Measurements from ENCODE around the gene HECW1. TPM values are rescaled to one million over a fixed set of nuclear protein-coding genes. Genes with fewer than 3 reads are reported as not detected.

The HECW1 gene
- total RNA-seq = not detected in 2 replicates

DNA sequence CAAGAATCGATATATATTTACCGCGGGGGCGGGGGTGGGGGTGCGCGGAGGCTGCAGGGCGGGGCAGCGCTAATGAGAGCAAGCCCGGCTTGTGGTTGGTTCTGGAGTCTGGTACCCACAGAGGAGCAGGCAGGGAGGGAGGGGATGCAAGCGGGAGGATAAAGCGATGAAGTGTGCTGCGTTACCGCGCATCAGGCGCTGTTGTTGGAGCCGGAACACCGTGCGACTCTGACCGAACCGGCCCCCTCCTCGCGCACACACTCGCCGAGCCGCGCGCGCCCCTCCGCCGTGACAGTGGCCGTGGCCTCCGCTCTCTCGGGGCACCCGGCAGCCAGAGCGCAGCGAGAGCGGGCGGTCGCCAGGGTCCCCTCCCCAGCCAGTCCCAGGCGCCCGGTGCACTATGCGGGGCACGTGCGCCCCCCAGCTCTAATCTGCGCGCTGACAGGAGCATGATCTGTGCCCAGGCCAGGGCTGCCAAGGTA, at the start of gene HECW1:
Gene HECW1, plus strand, starts transcription at position 189 of the 482 bp plus-strand sequence. CDS start 131,259 bp downstream, outside the sequence.

DNA sequence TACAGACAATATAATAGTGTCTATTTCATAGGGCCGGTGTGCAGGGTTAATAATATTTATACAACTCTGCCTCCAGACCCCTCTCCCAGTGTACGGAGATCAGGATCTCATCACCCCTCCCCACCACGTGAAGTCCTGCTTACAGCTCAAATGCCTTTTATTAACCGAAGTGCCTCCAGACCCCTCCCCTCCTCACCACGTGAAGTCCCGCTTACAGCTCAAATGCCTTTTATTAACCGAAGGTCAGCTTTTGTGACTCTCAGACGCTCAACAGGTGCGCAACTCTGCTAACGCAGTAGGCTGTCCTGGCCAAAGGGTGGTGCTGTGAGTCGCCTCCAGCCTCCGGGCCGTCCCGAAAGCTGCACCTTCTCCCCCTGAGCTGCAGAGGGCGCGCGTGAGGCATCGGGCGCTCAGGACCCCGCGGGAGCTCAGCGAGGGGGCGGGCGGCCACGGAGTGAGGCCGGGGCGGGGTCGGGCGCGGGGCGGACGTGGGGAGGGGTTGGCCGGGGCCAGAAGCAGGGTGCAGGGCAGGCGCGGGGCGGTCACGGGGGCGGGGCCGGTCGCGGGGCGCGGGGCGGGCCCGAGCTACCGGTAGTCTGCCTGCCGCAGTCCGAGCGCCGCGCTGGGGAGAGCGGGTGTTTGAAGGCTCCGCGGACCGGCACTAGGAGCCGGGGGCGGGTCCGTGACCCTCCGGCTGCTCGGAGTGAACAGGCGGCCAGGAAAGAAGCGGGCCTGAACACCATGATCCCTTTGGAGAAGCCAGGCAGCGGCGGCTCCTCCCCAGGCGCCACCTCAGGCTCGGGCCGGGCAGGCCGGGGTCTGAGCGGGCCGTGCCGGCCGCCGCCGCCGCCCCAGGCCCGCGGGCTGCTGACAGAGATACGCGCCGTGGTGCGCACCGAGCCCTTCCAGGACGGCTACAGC, 470.3 kb downstream of the HECW1 start, which contains the start of gene STK17A:
Gene STK17A, plus strand, starts transcription at position 606 of the 921 bp plus-strand sequence. Its CDS starts 136 bp downstream, at position 742.

Small RNA genes within 50 kb of the gene (small RNA-seq; reads per million reads assigned to genes)
- gene MIR3943 (not detected), gene RF00019 (not detected), gene RNU6-575P (not detected), gene RNU7-35P (not detected)

Other genes starting within 250 kb of the HECW1 start
- gene C7orf25, start 200.6 kb upstream of the HECW1 start, total RNA-seq = 7.0 and 8.5 TPM in 2 replicates
- gene PSMA2, start 180.5 kb upstream of the HECW1 start, total RNA-seq = 147 and 159 TPM in 2 replicates
- 81.9 and 90.7 TPM in 2 replicates for gene MRPL32, start 180.3 kb upstream of the HECW1 start, total RNA-seq